HUES6 (cell line): Measurements from ENCODE around the gene SHOX.

Experiments
- H3K27ac ChIP-seq: 2 replicates; pipeline ENCODE4 v1.7.0; 2013; ENCODE audit warnings: low read depth, mild to moderate bottlenecking, low read length, inconsistent platforms
- H3K27me3 ChIP-seq: 2 replicates; pipeline ENCODE4 v1.6.1; 2013; ENCODE audit warnings: low read length; ENCODE audit not compliant: control insufficient read depth, insufficient read depth
- H3K36me3 ChIP-seq: 2 replicates; pipeline ENCODE4 v1.6.1; 2013; ENCODE audit warnings: low read length; ENCODE audit not compliant: control insufficient read depth, insufficient read depth
- H3K4me1 ChIP-seq: 2 replicates; pipeline ENCODE4 v1.6.1; 2013; ENCODE audit warnings: low read length; ENCODE audit not compliant: control insufficient read depth, insufficient read depth
- H3K4me3 ChIP-seq: 2 replicates; pipeline ENCODE4 v1.5.1; 2013; ENCODE audit warnings: low read depth, low read length
- H3K9ac ChIP-seq: one replicate; pipeline ENCODE4 v1.6.1; 2013; ENCODE audit warnings: mild to moderate bottlenecking, low read length
- H3K9me3 ChIP-seq: 2 replicates; pipeline ENCODE4 v1.6.1; 2013; ENCODE audit warnings: low read depth, low read length; ENCODE audit not compliant: control insufficient read depth, insufficient read depth

The SHOX gene

GRCh38 chrX:703466-703865 is 72.9 kb downstream of the SHOX start:
- Histone ChIP-seq H3K27ac (no peak overlapping the region), H3K36me3 (no peaks in the 10 kb centered on the region), H3K27me3 (no peaks in the 10 kb centered on the region), H3K9ac (no peak overlapping the region), H3K4me3 (no peak overlapping the region), H3K4me1 (peaks cover 7% of the 10 kb centered on the region; the same call in 1 of the 2 replicates), H3K9me3 (peaks cover 39% of the 10 kb centered on the region)

GRCh38 chrX:703866-704265 is 73.3 kb downstream of the SHOX start:
- Histone ChIP-seq H3K4me1 (peaks cover 7% of the 10 kb centered on the region; the same call in 1 of the 2 replicates), H3K4me3 (no peak overlapping the region), H3K36me3 (no peaks in the 10 kb centered on the region), H3K9me3 (peaks cover 39% of the 10 kb centered on the region), H3K27me3 (no peaks in the 10 kb centered on the region), H3K27ac (no peak overlapping the region), H3K9ac (no peak overlapping the region)
